IPS-NIHi7 (cell line): Measurements from ENCODE around the gene TIMM13.
"Not testable (repeated sequence)": the region's sequence is repeated elsewhere in the genome, so short reads cannot be mapped to it uniquely, and the experiment has no call there.

Source experiments
- DNase-seq: peaks from one replicate; pipeline ENCODE4 v3.0.0; 2012; ENCODE audit warnings: mixed read lengths; ENCODE audit errors: extremely low spot score

The TIMM13 gene

GRCh38 chr19:2427429-2428320 is at the start of gene TIMM13:
Gene TIMM13, minus strand, starts transcription at chr19:2427586. Its CDS starts 53 bp downstream, at chr19:2427533.
- peak; percentile 93 for DNase-seq

GRCh38 chr19:2476451-2477140 is 49.2 kb upstream of the TIMM13 start:
- no peak for DNase-seq

DNA sequence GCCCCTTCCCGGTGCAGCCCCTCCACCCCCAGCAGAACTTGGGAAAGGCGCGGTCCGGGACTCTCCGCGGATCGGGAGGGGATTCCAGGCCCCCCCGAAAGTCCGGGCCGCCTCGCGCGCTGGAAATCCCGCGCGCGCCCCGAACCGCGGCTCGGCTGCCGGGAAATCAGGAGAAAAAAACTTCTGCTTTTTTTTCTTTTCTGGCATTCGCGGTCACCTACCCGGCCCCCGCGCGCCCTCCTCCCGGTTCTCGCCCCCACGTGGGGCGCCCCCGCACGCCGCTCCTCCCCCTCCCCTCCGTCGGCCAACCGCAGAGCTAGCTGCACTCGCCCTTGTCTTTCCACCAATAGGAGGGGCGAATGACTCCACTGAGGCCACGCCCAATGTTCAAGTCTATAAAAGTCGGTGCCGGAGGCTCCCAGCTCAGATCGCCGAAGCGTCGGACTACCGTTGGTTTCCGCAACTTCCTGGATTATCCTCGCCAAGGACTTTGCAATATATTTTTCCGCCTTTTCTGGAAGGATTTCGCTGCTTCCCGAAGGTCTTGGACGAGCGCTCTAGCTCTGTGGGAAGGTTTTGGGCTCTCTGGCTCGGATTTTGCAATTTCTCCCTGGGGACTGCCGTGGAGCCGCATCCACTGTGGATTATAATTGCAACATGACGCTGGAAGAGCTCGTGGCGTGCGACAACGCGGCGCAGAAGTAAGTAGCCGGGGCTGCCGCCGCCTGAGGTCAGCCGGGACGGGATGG is 48.5 kb upstream of the TIMM13 start, which contains the start of gene GADD45B:
Gene GADD45B (plus strand): TSS at position 426 of the 749 bp plus-strand sequence. CDS start 232 bp downstream, at position 658.
- DNase-seq: peak; percentile 95

DNA sequence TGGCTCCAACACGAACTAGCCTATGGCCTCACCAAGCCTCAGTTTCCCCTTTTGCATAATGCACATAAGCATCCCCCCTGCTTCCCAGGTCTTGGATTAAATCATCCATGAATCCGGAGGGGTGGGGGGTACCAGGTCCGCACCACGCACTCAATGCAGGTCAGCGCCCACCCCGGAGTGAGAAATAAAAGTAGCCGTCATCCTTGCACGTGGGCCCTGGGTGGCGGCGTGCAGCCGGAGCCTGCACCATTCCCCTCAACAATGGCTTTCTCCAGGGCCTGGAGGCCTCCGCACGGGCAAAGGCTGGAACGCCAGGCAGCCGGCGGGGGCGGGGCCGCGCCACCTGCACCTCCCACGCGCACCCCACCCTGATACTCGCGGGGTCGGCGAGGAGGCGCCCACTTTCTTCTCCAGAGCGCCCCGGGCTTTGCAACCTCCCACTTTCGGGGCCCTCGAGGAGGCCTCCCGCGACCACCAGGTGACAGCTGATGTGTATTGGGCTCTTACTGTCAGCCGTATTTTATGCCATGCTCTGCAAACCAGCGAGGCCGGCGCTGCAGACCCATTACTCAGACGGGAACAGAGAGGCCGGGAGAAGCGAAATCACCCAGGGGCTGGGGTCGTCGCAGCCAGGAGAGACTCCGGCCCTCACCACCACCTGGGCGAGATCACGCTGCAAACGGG is 47.8 kb upstream of the TIMM13 start:
- no peak for DNase-seq

- DNase-seq: peak; percentile 89
These were observed 47.0 kb upstream of the TIMM13 start for GRCh38 chr19:2474232-2475017.

- not testable (repeated sequence) for DNase-seq
These were observed 42.5 kb upstream of the TIMM13 start for GRCh38 chr19:2469915-2470200.

DNA sequence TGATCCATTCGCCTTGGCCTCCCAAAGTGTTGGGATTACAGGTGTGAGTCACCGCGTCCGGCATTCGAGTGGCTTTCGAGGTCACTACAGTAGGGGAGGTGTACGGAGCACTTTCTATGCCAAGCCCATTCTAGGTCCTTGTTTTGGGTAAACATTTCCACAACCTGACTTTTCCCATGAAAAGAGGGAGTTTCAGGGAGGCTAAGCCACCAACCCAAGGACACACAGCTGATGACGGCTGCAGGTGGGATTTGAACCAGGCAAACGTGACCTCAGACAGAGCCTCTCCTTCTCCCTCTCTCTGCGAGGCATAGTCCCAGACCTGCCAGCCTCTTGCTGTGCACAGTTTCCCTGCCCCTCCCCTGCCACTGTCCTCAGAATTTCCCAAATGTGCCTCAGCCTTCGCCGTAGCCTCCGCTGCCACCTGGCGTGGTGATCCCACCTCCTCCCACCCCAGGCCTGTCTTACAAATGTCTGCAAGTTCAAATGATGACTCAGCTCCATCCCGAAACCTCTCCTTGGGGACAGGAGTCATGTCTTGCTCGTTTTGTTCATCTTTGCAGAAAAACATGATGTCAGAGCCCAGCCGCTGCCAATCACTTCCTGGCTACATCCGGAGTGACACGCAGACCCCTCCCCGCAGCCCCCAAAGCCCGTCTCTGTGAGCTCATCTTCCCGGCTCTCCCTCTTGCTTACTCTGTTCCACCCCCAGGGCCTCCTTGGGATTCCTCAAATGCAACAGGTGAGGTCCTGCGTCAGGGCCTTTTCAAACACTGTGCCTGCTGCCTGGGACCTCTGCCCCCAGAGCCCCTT is 41.9 kb upstream of the TIMM13 start:
- no peak for DNase-seq

DNA sequence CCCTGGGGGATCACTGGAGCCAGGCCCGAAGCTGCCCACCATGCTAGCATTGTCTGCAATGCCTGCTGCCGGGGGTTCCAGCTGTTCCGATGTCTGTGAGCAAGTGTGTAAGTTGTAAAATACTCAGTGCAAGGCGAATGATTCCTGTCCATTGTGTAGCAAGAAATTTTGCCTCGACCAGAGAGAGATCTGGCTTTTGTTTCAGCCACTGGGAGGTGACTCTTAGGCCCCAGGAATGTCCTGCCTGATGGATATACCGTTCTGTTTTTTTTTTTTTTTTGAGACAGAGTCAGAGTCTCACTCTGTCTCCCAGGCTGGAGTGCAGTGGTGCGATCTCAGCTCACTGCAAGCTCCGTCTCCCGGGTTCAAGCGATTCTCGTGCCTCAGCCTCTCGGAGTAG is 41.2 kb upstream of the TIMM13 start:
- no peak for DNase-seq

GRCh38 chr19:2464389-2464788 is 37.0 kb upstream of the TIMM13 start:
- DNase-seq: no peak

GRCh38 chr19:2463694-2464093 is 36.3 kb upstream of the TIMM13 start:
- DNase-seq: not testable (repeated sequence)

DNA sequence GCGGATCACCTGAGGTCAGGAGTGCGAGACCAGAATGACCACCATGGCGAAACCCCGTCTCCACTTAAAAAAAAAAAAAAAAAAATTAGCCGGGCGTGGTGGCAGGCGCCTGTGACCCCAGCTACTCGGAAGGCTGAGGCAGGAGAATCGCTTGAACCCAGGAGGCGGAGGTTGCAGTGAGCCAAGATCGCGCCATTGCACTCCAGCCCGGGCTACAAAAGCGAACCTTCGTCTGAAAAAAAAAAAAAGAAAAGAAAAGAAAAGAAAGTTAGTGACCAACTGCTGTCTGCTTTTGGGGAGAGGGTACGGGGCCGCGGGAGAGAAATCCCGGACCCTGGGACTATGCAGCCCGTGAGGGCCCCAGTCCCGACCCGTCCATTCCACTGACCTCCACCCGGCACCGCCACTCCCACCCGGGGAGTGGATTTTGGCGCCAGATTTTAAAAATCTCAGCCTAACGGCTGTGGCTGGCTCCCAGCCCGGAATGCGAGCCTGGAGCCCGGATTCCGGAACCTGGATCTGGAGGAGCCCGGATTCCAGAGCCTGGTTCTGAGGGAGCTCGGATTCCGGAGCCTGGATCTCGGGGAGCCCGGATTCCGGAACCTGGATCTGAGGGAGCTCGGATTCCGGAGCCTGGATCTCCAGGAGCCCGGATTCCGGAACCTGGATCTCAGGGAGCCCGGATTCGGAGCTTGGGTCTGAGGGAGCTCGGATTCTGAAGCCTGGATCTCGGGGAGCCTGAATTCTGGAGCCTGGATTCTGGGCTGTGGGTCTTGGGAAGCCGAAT is 35.4 kb upstream of the TIMM13 start:
- DNase-seq: peak; percentile 85

DNA sequence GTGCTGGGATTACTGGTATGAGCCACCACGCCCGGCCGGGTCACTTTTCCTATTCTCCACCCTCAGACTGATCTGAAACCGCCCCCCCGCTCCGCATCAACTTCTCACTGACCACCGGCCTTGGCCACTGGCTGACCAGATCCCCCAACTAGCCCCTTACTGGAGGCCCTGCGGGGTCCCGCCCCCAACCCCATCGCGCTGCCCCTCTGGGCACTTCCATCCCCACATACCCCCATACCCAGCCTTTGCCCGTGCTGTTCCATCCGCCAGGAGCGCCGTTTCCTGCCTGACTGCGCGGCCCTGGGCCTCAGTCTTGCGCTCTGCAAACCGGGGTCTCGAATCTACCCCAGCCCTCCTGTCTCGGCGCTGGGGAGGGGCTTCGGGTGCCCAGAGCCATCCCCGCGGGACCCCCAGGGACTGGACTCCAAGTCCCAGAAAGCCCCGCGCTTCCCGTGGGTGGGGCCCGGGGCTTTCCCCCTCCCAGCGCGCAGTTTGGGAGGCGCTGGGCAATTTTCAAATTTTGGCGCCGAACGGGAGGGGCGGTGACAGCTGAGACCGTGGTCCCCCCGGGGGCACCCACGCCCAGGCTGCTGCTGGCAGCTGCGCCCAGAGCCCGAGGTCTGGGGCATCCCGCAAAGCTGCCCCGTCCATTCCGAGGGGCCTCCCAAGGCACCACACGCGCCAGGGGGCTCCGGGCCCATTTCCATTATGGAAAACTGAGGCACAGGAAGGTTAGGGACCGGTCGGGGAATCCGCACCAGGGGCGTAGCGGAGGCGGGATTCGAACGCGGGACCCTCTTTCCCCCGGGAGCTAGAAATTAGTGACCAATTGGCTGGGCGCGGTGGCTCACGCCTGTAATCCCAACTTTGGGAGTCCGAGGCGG is 34.6 kb upstream of the TIMM13 start:
- DNase-seq: peak; percentile 82

DNA sequence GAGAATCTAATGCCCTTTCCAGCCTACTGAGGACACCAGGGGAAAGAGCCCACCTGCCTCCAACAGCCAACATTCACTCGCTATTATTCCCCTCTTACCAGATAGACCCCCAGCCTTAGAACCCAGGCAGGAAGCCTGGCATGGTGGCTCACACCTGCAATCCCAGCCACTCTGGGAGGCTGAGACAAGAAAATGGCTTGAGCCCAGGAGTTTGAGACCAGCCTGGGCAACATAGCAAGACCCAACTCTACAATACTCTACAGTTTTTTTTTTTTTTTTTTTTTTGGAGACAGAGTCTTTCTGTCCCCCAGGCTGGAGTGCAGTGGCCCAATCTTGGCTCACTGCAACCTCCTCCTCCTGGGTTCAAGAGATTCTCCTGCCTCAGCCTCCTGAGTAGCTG is 32.9 kb upstream of the TIMM13 start:
- DNase-seq: no peak

GRCh38 chr19:2458776-2459175 is 31.4 kb upstream of the TIMM13 start:
- DNase-seq: not testable (repeated sequence)

DNA sequence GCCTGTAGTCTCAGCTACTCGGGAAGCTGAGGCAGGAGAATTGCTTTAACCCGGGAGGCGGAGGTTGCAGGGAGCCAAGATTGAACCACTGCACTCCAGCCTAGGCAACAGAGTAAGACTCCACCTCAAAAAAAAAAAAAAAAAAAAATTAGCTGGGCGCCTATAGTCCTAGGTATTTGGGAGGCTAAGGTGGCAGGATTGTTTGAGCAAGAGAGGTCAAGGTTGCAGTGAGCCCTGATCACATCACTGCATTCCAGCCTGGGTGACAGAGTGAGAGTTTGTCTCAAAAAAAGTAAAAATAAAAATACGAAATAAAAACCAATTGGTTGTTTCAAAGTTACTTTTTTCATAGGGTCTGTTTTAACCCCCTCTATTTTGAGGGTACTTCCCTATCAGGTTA is 30.7 kb upstream of the TIMM13 start:
- DNase-seq: no peak

DNA sequence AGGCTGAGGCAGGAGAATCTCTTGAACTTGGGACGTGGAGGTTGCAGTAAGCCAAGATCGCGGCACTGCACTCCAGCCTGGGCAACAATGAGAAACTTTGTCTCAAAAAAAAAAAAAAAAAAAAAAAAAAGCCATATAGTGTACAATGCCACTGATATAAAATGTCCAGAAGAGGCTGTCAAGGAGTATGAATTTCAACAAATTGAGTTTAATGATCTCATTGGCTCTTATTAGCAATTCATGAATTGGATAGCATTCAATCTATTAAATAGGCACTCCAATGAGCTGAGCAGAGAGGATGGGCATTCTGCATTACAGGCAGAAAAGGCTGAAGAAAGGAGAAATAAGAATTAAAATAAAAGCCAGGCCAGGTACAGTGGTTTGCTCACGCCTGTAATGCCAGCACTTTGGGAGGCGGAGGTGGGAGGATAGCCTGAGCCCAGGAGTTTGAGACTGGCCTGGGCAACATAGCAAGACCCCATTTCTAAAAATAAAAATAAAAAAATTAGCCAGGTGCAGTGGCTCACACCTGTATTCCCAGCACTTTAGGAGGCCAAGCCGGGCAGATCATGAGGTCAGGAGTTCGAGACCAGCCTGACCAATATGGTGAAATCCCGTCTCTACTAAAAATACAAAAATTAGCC is 30.1 kb upstream of the TIMM13 start:
- DNase-seq: no peak

- DNase-seq: no peak
These were observed 28.6 kb upstream of the TIMM13 start for GRCh38 chr19:2455851-2456570.
